HFFc6 (cell line): ENCODE data around the gene ZNF341. TPM values are rescaled to one million over a fixed set of nuclear protein-coding genes. Genes with fewer than 3 reads are reported as not detected.

Experiments
- DNase-seq: peaks from one replicate; pipeline ENCODE4 v3.0.0-alpha.2; 2018
- H3K27ac Mint-ChIP-seq: 2 replicates; pipeline ENCODE4 v1.8.0; 2020; ENCODE audit warnings: mild to moderate bottlenecking, mixed read lengths
- H3K27me3 Mint-ChIP-seq: 2 replicates; pipeline ENCODE4 v1.8.0; 2021; ENCODE audit warnings: mild to moderate bottlenecking, moderate library complexity, mixed read lengths; ENCODE audit not compliant: insufficient read depth
- H3K36me3 Mint-ChIP-seq: 2 replicates; pipeline ENCODE4 v1.8.0; 2021; ENCODE audit warnings: low read depth, mixed read lengths
- H3K4me1 Mint-ChIP-seq: 2 replicates; pipeline ENCODE4 v1.8.0; 2020; ENCODE audit warnings: low read depth, mixed read lengths
- H3K4me3 Mint-ChIP-seq: 2 replicates; pipeline ENCODE4 v1.8.0; 2020; ENCODE audit warnings: mild to moderate bottlenecking, moderate library complexity, mixed read lengths
- H3K9me3 Mint-ChIP-seq: 2 replicates; pipeline ENCODE4 v1.8.0; 2020; ENCODE audit warnings: mild to moderate bottlenecking, mixed read lengths
- CTCF ChIP-seq: fragments of 200-600 bp; sonication (generic); IDR thresholded peaks from 2 replicates; pipeline ENCODE4 v1.5.0; 2021; ENCODE audit warnings: antibody characterized with exemption, mild to moderate bottlenecking
- total RNA-seq, 6 experiments: library from RNA; stranded (reverse); fragmentation: NEBNext Ultra II Directional; extraction: Animal tissue kit (Norgen Biotek cat#: 25700); gene quantifications; 2 replicates in 1 of 6; 3 replicates in 5 of 6; pipeline ENCODE4 v1.2.3, GENCODE V29; 2021

ZNF341 gene
- total RNA-seq, 6 experiments from 2014 or later: 3.2 to 4.1 (median 3.6) TPM

GRCh38 chr20:33825340-33826269, 93.8 kb downstream of the ZNF341 start:
- Mint-ChIP-seq H3K4me3 (no peak overlapping the region), H3K27ac (no peak overlapping the region), H3K9me3 (no peaks in the 10 kb centered on the region), H3K27me3 (no peaks in the 10 kb centered on the region; the same call in 1 of the 2 replicates), H3K36me3 (no peaks in the 10 kb centered on the region; the same call in 1 of the 2 replicates), H3K4me1 (peaks cover 49% of the 10 kb centered on the region)
- no peak for DNase-seq
- TF ChIP-seq CTCF: no peak

DNA sequence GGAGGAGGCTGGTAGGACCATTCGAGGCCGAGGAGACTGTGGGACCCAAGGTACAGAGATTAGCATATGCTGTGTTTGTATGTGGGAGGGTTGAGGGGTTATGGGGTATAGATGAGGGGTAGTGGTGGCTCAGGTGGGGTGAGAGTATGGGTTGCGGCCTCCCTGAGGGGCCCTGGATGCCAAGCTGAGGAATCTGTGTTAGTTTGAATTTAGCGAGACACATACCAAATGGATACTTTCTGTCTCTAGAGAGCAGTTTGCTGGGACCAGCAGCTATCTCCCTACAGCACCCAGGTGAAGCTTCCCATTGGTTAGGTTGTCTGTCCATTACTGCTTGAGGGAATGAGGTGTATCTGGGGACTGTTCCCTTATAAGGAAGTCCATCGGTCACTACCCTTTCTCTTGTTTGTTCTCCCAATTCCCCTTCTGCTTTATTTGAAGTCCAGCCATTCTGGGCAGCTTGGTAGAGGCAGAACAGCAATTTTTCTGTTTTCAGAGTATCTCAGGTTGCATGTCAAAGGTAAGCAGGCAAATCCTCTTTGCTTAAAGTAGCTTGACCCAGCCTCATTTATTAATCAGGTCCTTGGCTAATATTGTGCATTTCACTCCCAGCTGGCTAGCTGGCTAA, 94.6 kb downstream of the ZNF341 start:
- no peak for DNase-seq
- Mint-ChIP-seq H3K36me3 (no peaks in the 10 kb centered on the region; the same call in 1 of the 2 replicates), H3K27me3 (no peaks in the 10 kb centered on the region; the same call in 1 of the 2 replicates), H3K27ac (no peak overlapping the region), H3K4me1 (peaks cover 48% of the 10 kb centered on the region), H3K4me3 (no peak overlapping the region), H3K9me3 (no peaks in the 10 kb centered on the region)
- TF ChIP-seq CTCF: no peak

GRCh38 chr20:33827109-33827508, 95.3 kb downstream of the ZNF341 start:
- Mint-ChIP-seq H3K27ac (no peak overlapping the region), H3K27me3 (no peaks in the 10 kb centered on the region; the same call in 1 of the 2 replicates), H3K4me1 (peaks cover 56% of the 10 kb centered on the region), H3K36me3 (peaks cover 2% of the 10 kb centered on the region; the same call in 1 of the 2 replicates), H3K4me3 (no peak overlapping the region), H3K9me3 (no peaks in the 10 kb centered on the region)
- no peak for TF ChIP-seq CTCF
- no peak for DNase-seq

GRCh38 chr20:33827634-33828325, 96.0 kb downstream of the ZNF341 start:
- Mint-ChIP-seq H3K9me3 (no peaks in the 10 kb centered on the region), H3K4me3 (no peak overlapping the region), H3K4me1 (peaks cover 60% of the 10 kb centered on the region), H3K27me3 (no peaks in the 10 kb centered on the region; the same call in 1 of the 2 replicates), H3K36me3 (peaks cover 5% of the 10 kb centered on the region; the same call in 1 of the 2 replicates), H3K27ac (no peak overlapping the region)
- TF ChIP-seq CTCF: no peak
- no peak for DNase-seq

- Mint-ChIP-seq H3K27ac (no peak overlapping the region), H3K4me1 (peaks cover 65% of the 10 kb centered on the region), H3K36me3 (peaks cover 9% of the 10 kb centered on the region; the same call in 1 of the 2 replicates), H3K27me3 (no peaks in the 10 kb centered on the region; the same call in 1 of the 2 replicates), H3K9me3 (no peaks in the 10 kb centered on the region), H3K4me3 (no peak overlapping the region)
- no peak for TF ChIP-seq CTCF
- no peak for DNase-seq
These were observed 96.6 kb downstream of the ZNF341 start for GRCh38 chr20:33828326-33828844.
